DND-41 (cell line): ENCODE measurements around the gene YWHAQ.
"Not testable (repeated sequence)": the region's sequence is repeated elsewhere in the genome, so short reads cannot be mapped to it uniquely, and the experiment has no call there.

Experiments used
- ATAC-seq: fragments of 200-7000 bp; cut with Tn5 transposase; 3 replicates; pipeline ENCODE4 v1.9.1; 2021; ENCODE audit warnings: low read depth; ENCODE audit not compliant: insufficient read depth
- DNase-seq: peaks from one replicate; pipeline ENCODE4 v3.0.0-alpha.2; 2020
- H2AFZ ChIP-seq: 2 replicates; pipeline ENCODE4 v1.6.0; 2012; ENCODE audit warnings: low read depth, low read length
- H3K27ac ChIP-seq: 2 replicates; pipeline ENCODE4 v1.5.1; 2012; ENCODE audit warnings: low read length, inconsistent platforms
- H3K27me3 ChIP-seq: fragments of 200-600 bp; sonication (generic); 2 replicates; pipeline ENCODE4 v1.6.0; 2012; ENCODE audit warnings: low read length, mild to moderate bottlenecking, inconsistent platforms; ENCODE audit not compliant: insufficient read depth, poor library complexity
- H3K36me3 ChIP-seq: 2 replicates; pipeline ENCODE4 v1.5.1; 2012; ENCODE audit warnings: low read length, inconsistent platforms; ENCODE audit not compliant: insufficient read depth
- H3K4me1 ChIP-seq: 2 replicates; pipeline ENCODE4 v1.5.1; 2012; ENCODE audit warnings: mild to moderate bottlenecking, low read length; ENCODE audit not compliant: insufficient read depth
- H3K4me2 ChIP-seq: 2 replicates; pipeline ENCODE4 v1.6.0; 2012; ENCODE audit warnings: mild to moderate bottlenecking, moderate library complexity, low read length, inconsistent platforms; ENCODE audit not compliant: insufficient read depth
- H3K4me3 ChIP-seq, 2 experiments: fragments of 200-600 bp in 1 of 2; shearing (Covaris generic) in 1 of 2; 2 replicates each; pipeline ENCODE4 v1.5.1; 2012 to 2016; ENCODE audit warnings: inconsistent platforms in 2 of 2, low read length in 2 of 2, mild to moderate bottlenecking in 2 of 2, low read depth in 1 of 2, moderate library complexity in 1 of 2
- H3K79me2 ChIP-seq: 2 replicates; pipeline ENCODE4 v1.6.0; 2012; ENCODE audit warnings: low read length, inconsistent platforms; ENCODE audit not compliant: insufficient read depth
- H3K9ac ChIP-seq: 2 replicates; pipeline ENCODE4 v1.6.0; 2012; ENCODE audit warnings: low read depth, mild to moderate bottlenecking, inconsistent platforms, low read length, moderate library complexity
- H3K9me3 ChIP-seq: 2 replicates; pipeline ENCODE4 v1.5.1; 2012; ENCODE audit warnings: low read length, moderate library complexity, mild to moderate bottlenecking, inconsistent platforms; ENCODE audit not compliant: insufficient read depth, severe bottlenecking
- H4K20me1 ChIP-seq: 2 replicates; pipeline ENCODE4 v1.6.0; 2012; ENCODE audit warnings: low read length; ENCODE audit not compliant: insufficient read depth
- CTCF ChIP-seq: IDR thresholded peaks from 2 replicates; pipeline ENCODE4 v1.5.1; 2012; ENCODE audit warnings: borderline replicate concordance, low read length, moderate library complexity, mild to moderate bottlenecking; ENCODE audit not compliant: poor library complexity, severe bottlenecking; ENCODE audit errors: extremely low read depth
- EZH2 ChIP-seq: IDR thresholded peaks from 3 replicates; pipeline ENCODE4 v1.6.1; 2012; ENCODE audit warnings: borderline replicate concordance, low read depth, mild to moderate bottlenecking, moderate library complexity, low read length, inconsistent platforms; ENCODE audit not compliant: severe bottlenecking

YWHAQ gene

GRCh38 chr2:9610781-9611548 is 19.8 kb downstream of the YWHAQ start:
- H3K27me3 ChIP-seq, result no peaks in the 10 kb centered on the region
- H3K36me3 ChIP-seq, result peaks cover 48% of the 10 kb centered on the region
- no peak for DNase-seq
- H3K9me3 ChIP-seq, result no peaks in the 10 kb centered on the region
- TF ChIP-seq EZH2, result no peak
- peaks cover 87% of the 10 kb centered on the region for H4K20me1 ChIP-seq
- H3K79me2 ChIP-seq, result peaks cover 100% of the 10 kb centered on the region
- H3K4me1 ChIP-seq, result 0 out of 2 replicates have a peak, but pooled peaks cover 5% of the 10 kb centered on the region
- no peak overlapping the region for H3K27ac ChIP-seq
- H3K9ac ChIP-seq, result no peak overlapping the region
- H2AFZ ChIP-seq, result no peak overlapping the region
- H3K4me3 ChIP-seq, result no peak overlapping the region
- no peak overlapping the region for H3K4me2 ChIP-seq
- no peak for ATAC-seq

- not testable (repeated sequence) for H3K27ac ChIP-seq, H2AFZ ChIP-seq, H3K4me2 ChIP-seq, H3K9ac ChIP-seq, H3K27me3 ChIP-seq, H3K9me3 ChIP-seq, H3K4me3 ChIP-seq, H3K4me1 ChIP-seq, ATAC-seq, DNase-seq
- peaks cover 76% of the 10 kb centered on the region for H4K20me1 ChIP-seq
- peaks cover 100% of the 10 kb centered on the region for H3K79me2 ChIP-seq
- H3K36me3 ChIP-seq, result peaks cover 41% of the 10 kb centered on the region
Observed at GRCh38 chr2:9608491-9608890, 22.3 kb downstream of the YWHAQ start.

- DNase-seq (no peak), ATAC-seq (no peak)
- Histone ChIP-seq H3K4me3 (no peak overlapping the region), H2AFZ (no peak overlapping the region), H3K9me3 (peaks cover 23% of the 10 kb centered on the region), H3K79me2 (peaks cover 99% of the 10 kb centered on the region), H3K27ac (no peak overlapping the region), H3K4me2 (no peak overlapping the region), H3K27me3 (no peaks in the 10 kb centered on the region), H3K9ac (no peak overlapping the region), H4K20me1 (peaks cover 37% of the 10 kb centered on the region; the same call in 1 of the 2 replicates), H3K4me1 (no peaks in the 10 kb centered on the region), H3K36me3 (peaks cover 57% of the 10 kb centered on the region)
- no peak for TF ChIP-seq CTCF
- TF ChIP-seq EZH2, result no peak
Observed at GRCh38 chr2:9602412-9602811, 28.4 kb downstream of the YWHAQ start.

GRCh38 chr2:9601397-9601796 is 29.4 kb downstream of the YWHAQ start:
- ATAC-seq (no peak), DNase-seq (no peak)
- H3K4me1 ChIP-seq, result no peaks in the 10 kb centered on the region
- peaks cover 99% of the 10 kb centered on the region for H3K79me2 ChIP-seq
- H3K9ac ChIP-seq, result no peak overlapping the region
- H2AFZ ChIP-seq, result no peak overlapping the region
- H3K4me2 ChIP-seq, result no peak overlapping the region
- TF ChIP-seq CTCF (no peak), EZH2 (no peak)
- peaks cover 23% of the 10 kb centered on the region for H3K9me3 ChIP-seq
- H3K27me3 ChIP-seq, result no peaks in the 10 kb centered on the region
- H3K4me3 ChIP-seq, result no peak overlapping the region
- H3K36me3 ChIP-seq, result peaks cover 61% of the 10 kb centered on the region
- H3K27ac ChIP-seq, result no peak overlapping the region
- H4K20me1 ChIP-seq, result peaks cover 43% of the 10 kb centered on the region; the same call in 1 of the 2 replicates
